ENCODE data around the gene TMEM245.

GRCh38 chr9:109028457-109028856 lies 91.3 kb downstream of the TMEM245 start:
- TF ChIP-seq, protein P1, sequence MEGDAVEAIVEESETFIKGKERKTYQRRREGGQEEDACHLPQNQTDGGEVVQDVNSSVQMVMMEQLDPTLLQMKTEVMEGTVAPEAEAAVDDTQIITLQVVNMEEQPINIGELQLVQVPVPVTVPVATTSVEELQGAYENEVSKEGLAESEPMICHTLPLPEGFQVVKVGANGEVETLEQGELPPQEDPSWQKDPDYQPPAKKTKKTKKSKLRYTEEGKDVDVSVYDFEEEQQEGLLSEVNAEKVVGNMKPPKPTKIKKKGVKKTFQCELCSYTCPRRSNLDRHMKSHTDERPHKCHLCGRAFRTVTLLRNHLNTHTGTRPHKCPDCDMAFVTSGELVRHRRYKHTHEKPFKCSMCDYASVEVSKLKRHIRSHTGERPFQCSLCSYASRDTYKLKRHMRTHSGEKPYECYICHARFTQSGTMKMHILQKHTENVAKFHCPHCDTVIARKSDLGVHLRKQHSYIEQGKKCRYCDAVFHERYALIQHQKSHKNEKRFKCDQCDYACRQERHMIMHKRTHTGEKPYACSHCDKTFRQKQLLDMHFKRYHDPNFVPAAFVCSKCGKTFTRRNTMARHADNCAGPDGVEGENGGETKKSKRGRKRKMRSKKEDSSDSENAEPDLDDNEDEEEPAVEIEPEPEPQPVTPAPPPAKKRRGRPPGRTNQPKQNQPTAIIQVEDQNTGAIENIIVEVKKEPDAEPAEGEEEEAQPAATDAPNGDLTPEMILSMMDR (IDR thresholded peaks at IDR 0.05; ENCODE audit: low read depth, low read length, poor library complexity, severe bottlenecking), result no peak
- no peak for TF ChIP-seq EZH2phosphoT487 (IDR thresholded peaks at IDR 0.05; ENCODE audit: borderline replicate concordance, low read length)

All from DOHH2 (cell line).